NCI-H146 treated with DMSO at 0.1 percent for 48 hours (cell line): Measurements from ENCODE around the gene ZSCAN5B.
A peak's percentile ranks its signal among the peaks of the same experiment; 100 is the strongest.

Source experiments
- DNase-seq: peaks from one replicate; lab custom pipeline; 2025; ENCODE audit not compliant: unreplicated experiment; lab: John Stamatoyannopoulos, UW

The ZSCAN5B gene

DNA sequence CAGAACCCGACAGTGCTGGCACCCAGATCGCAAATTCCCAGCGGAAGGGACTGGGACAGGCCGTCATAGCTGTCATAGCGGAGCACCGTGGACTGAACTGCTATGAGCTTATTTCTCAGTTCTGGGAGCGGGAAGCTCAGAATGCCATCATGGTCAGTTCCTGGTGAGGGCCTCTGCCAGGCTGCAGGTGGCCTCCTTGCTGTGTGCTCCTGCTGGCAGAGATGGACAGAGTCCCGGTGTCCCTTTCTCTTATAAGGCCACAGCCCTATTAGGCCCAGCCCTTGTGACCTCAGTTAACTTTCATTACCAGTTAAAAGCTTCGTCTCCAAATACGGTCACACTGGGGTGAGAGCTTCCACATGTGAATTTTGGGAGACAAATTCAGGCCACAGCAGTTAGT, 51.9 kb downstream of the ZSCAN5B start:
- no peak for DNase-seq

DNA sequence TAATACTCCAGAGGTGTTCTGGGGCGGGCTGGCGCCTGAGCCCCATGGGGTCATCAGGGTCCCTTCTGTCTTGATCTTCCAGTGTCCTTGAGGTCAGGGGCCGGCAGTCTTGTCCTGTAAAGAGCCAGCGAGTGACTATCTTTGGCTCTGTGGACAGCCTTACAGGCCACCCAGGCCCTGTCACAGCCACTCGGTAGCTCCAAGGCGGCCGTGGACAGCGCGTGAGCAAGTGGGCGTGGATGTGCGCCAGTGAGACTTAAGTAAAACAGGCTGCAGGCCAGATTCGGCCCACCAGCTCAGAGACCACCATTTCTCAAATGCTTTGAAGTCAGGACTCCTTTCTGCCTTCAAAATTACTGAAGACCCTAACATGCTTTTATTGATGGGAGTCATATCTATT, 52.8 kb downstream of the ZSCAN5B start:
- no peak for DNase-seq

DNA sequence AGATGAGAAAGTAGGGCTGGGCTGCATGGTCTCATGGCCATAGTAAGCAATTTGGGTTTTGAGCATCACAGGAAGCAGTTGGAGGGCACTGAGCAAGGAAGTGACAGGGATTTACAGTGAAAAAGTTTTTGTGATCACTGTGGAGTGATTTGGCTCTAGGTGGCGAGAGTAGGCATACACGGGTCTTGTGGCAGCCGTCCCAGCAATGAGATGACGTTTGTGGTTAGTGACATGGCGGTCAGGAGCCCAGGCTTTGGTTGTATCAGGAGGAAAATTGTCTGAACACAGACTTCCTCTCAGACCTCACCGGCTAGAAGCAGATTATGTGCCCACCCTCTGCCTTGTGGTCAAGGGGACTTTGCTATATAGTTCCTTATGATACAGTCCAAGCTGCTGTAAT, 53.2 kb downstream of the ZSCAN5B start:
- DNase-seq, result no peak

DNA sequence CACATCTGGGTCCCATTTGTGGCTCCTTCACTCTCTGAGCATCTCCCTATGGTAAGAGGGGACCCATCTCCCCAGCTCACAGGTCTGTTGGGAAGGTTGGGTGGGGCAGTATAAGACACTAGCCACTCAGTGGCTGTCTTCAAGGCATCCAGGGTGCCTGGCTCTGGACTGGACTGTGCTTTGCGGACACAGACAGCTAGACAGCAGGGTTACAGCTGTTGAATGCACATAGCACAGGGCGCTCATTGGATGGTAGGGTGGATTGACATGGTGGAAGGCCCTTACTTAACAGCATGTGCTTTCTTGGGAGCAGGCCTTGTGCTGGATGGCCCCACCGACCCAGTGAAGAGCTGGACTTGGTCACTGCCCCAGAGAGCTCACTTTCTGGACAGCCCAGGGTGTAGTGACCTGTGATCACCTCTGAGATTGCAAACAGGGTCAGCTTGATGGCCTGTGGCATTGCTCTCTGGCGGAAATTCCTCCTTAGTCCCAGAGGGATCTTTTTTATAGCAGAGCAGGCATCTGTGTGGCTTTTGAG, 54.6 kb downstream of the ZSCAN5B start:
- DNase-seq, result no peak

DNA sequence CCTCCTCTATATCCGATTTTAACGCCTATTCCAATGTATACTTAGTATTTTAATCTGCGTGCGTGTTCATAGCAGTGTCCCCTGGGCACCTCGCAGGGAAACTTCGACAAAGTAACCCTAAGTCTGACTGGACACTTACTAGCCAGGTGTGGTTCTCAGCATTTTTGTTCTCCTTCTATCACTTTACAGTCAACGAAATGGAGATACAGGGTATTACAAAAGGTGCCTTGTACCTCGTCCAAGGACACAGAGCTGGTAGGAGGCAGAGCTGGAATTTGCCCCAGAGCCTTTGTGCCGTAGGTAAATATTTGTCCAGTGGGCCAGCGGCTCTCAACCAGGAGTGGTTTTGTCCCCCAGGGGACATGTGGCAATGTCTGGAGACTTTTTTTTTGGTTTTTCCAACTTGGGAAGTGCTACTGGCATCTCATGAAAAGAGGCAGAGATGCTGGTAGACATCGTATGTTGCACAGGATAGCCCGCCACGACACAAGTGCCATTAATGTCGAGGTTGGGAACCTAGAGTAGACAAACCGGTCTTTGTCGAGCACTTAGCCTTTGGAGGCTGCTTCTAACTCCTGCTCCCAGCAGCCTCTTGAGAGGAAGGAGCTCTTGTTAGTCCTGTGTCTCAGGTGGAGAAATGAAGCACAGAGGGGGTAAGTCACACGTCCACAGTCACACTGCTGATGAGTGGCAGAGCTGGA, 55.3 kb downstream of the ZSCAN5B start:
- DNase-seq, result peak; percentile 7

DNA sequence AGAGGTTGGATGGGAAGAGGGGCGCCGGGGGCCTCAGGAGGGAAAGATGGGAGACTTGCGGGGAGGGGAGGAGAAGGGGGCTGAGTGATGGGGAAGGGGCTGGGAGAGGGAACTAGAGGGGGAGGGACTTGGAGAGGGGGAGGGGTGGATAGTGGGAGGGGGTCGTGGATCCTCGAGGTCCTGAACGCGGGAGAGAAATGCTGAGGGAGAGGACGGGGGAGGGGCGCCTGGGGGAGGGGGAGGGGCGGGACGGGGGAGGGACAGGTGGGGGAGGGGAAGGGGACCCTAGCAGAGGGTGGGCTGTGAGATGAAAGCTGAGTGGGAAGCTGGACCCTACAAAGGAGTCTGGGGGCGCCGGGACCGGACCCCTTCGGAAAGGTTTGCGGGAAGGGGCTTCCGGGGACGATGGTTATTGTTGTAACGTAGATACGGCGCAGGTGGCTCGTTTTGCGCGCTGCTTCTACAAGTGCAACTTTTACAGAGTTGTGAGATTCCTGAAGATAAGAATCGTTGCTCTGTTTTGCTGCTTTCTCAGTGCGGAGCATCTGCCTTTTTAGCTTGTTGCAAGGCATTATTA, 56.1 kb downstream of the ZSCAN5B start:
- DNase-seq, result no peak

DNA sequence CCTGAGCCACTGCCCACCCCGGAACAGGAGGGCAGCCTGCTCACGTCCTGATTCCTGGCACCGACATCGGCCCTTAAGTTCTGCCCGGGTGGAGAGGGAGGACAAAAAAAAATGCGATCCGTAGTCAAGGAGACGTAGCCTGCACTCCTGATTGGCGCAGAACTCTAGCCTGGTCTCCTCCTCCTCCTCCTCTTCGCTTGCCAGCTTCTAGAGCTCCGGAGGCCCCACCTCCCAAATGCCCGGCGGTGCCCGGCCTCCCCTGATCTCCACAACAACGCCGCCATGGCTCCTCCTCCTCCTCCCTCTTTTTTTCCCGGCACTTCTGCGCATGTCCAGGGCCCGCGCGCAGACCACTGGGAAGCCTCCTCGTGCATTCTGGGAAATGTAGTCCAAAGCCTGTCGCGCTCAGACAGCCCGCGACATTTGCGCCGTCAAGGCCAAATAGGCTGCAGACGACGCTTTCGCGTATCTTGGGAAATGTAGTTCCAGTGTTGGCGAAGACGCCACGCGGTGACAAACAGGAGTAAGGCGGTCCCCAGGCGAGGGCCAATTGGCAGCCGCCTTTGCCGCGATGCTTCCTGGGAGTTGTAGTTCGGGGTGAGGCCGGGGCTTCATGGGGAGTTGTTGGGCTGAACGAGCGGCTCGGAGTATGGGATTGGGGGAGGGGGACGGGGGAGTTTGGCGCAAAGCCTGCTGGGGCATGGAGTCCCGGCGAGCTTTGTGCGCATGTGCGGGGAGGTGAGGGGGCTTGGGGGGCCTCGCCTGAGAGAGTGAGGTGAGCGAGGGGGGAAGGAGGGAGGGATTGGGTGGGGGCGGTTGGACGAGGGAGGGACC, 56.8 kb downstream of the ZSCAN5B start, which contains the start of gene ZNF444:
TSS of gene ZNF444 (plus strand) at position 705 of the 834 bp plus-strand sequence. CDS start 5,625 bp downstream, outside the sequence.
- DNase-seq, result peak; percentile 100

DNA sequence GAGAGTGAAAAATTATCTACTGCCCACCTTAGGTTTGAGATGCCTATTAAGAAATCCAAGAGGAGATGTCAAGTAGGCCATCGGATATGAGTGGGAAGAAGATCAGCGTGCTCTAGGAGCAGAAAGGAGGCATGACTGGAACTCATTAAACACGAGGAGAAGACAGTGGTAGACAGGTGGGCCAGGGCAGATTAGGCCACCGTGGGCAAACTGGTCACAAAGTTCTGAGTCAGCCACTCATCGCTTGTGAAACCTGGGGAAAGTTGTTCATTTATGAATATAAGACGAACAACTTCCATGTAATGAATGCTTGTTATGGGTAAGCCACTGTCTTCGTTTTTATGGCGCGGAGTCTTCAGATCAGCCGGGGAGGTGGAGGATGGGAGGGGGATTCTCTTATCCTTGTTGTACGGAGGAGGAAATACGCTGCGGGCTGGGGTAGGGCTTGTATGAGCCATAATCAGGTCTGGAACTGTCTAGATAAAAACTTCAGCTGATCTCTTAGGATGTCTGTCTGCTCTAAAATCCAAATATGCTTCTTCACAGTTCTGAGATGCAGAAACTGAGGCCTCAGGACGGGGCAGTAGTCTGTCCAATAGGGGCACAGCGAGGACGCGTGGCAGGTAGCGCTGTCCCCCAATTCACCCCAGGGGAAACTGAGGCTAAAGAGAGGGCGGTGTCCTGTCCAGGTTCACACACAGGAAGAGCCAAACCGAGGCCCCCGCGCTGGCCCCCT, 57.6 kb downstream of the ZSCAN5B start:
- DNase-seq, result no peak
